HG02870 (cell line): ENCODE results near the gene SCMH1.
A peak's percentile ranks its signal among the peaks of the same experiment; 100 is the strongest.

ENCODE experiments used
- ATAC-seq: cut with Tn5 transposase; IDR thresholded peaks from one replicate; pipeline ENCODE4 v1.9.1; 2021; ENCODE audit warnings: mild to moderate bottlenecking, moderate library complexity; ENCODE audit not compliant: unreplicated experiment

The SCMH1 gene

GRCh38 chr1:40980068-40980452 lies 262.0 kb downstream of the SCMH1 start:
- peak; percentile 13 for ATAC-seq

- peak; percentile 84 for ATAC-seq
Measured at GRCh38 chr1:40979241-40980067, 262.7 kb downstream of the SCMH1 start, which contains the start of gene CTPS1. Gene CTPS1, plus strand, starts transcription at chr1:40979696. Its CDS starts 3,595 bp downstream, at chr1:40983291.

- ATAC-seq: no peak
Measured at GRCh38 chr1:40978886-40979240, 263.2 kb downstream of the SCMH1 start.

- ATAC-seq: no peak
Measured at GRCh38 chr1:40977716-40978115, 264.4 kb downstream of the SCMH1 start.
